Fibroblast of the aortic adventitia (primary cell): Measurements from ENCODE around the gene FRMPD4. TPM values are rescaled to one million over a fixed set of nuclear protein-coding genes. Genes with fewer than 3 reads are reported as not detected.

Source experiments
- DNase-seq: peaks from one replicate; pipeline ENCODE4 v3.0.0-alpha.2; 2010; ENCODE audit warnings: low read depth
- H3K4me3 ChIP-seq: 2 replicates; pipeline ENCODE4 v1.5.1; 2011; ENCODE audit warnings: low read depth, mild to moderate bottlenecking, control low read depth, low read length, moderate library complexity
- total RNA-seq: library from RNA; depleted of rRNA; stranded (reverse); fragments of >200 nt; gene quantifications from 2 replicates; pipeline ENCODE4 v1.2.3, GENCODE V29; 2012; ENCODE audit warnings: low replicate concordance
- TF ChIP-seq, protein P1 (sequence below): IDR thresholded peaks from 2 replicates; pipeline ENCODE4 v1.5.1; 2011; ENCODE audit warnings: mild to moderate bottlenecking, low read length, control low read depth, inconsistent platforms; ENCODE audit not compliant: insufficient read depth

The FRMPD4 gene
- total RNA-seq, 1 donor, result 5.0 TPM

DNA sequence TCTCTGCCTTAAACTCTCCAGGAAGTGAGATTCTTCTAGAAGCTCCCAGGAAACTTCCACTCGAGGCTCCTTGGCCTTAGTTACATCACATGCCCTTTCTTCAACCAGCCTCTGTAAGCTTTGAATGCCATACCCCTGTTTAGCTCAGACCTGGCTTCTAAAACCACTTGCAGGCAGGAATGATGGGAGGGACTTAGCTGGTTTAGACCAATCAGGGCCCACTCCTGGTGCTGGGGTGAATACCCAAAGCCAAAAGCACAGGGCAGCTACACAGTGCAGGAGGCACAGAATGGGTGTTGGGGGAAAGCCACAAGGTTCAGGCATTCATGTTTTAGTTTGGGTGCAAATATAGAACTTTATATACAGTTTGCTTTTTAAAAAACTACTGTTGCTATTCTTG lies 296.2 kb downstream of the FRMPD4 start:
- TF ChIP-seq, protein P1, sequence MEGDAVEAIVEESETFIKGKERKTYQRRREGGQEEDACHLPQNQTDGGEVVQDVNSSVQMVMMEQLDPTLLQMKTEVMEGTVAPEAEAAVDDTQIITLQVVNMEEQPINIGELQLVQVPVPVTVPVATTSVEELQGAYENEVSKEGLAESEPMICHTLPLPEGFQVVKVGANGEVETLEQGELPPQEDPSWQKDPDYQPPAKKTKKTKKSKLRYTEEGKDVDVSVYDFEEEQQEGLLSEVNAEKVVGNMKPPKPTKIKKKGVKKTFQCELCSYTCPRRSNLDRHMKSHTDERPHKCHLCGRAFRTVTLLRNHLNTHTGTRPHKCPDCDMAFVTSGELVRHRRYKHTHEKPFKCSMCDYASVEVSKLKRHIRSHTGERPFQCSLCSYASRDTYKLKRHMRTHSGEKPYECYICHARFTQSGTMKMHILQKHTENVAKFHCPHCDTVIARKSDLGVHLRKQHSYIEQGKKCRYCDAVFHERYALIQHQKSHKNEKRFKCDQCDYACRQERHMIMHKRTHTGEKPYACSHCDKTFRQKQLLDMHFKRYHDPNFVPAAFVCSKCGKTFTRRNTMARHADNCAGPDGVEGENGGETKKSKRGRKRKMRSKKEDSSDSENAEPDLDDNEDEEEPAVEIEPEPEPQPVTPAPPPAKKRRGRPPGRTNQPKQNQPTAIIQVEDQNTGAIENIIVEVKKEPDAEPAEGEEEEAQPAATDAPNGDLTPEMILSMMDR, result no peak
- no peak overlapping the region for H3K4me3 ChIP-seq
- DNase-seq, result no peak

DNA sequence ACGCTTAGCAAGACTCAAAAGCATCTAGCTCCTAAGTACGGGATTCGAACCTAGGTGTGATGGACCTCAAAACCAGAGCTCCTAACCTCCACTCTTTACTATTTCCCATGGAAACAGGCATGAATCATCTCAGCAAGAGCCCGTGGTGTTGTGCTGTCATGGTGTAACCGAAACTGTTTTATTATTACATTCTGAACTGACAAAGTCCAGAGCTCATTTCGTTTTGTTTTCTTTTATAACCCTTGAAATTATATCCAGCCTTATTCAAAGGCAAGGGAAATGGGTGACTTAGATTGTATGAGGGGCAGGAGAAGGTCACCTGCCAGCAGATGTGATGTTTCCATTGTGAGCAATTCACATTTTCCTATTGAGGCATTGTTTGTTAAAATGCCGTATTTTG lies 301.1 kb downstream of the FRMPD4 start:
- TF ChIP-seq, protein P1, result no peak
- DNase-seq, result peak; percentile 41
- H3K4me3 ChIP-seq, result no peak overlapping the region

DNA sequence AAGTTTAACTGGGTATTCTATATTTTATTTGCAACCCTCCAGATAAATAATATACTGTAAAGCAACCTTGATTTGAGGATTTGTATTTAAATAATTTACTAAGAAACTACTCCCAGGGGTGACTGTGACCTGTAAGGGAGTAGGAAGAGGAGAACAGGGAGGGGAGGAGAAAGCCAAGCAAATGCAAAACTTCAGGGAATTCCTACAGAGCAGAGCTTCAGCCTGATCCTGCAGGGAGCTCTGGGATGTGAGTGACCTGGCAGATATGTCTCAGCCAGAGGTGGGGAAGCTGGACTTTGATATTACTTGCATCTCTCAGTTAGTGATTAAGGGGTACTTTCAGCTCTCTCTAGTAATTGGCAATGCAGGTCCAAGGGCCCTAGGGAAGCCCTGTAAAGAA lies 302.0 kb downstream of the FRMPD4 start:
- H3K4me3 ChIP-seq, result no peak overlapping the region
- TF ChIP-seq, protein P1, result no peak
- DNase-seq, result no peak

DNA sequence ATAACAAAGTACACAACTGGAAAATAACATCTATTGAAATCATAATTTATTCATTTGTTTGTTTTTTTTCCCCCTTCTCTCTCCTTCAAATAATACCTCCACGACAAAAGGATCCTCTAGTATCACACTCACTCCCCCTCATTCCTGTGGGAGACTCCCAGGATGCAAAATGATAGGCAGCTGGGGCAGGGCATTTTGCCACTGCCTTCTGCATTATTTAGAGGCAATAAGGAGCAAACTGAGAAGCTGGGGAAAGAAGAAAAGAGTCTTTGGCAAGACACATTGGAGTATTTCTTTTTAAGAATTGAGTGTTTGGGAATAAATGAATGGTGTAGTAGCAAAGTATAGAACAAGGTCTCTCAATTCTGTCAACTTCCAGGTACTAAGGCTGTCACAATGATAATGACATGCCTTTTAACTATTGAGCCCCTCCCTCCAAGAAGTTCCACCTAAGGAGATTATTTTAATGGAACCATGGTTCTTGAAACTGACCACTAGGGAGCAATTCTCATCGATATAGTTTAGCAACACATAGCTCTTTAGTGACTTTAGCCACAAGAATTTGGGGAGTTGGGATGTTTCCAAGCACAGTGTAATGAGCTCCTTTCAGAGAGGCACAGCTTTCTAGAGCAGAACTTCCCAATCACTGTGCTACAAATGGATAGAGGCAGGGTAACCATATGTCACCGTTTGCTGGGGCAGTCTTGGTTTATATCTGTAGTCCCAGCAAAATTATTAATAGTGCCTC lies 303.3 kb downstream of the FRMPD4 start:
- DNase-seq, result peak; percentile 92

DNA sequence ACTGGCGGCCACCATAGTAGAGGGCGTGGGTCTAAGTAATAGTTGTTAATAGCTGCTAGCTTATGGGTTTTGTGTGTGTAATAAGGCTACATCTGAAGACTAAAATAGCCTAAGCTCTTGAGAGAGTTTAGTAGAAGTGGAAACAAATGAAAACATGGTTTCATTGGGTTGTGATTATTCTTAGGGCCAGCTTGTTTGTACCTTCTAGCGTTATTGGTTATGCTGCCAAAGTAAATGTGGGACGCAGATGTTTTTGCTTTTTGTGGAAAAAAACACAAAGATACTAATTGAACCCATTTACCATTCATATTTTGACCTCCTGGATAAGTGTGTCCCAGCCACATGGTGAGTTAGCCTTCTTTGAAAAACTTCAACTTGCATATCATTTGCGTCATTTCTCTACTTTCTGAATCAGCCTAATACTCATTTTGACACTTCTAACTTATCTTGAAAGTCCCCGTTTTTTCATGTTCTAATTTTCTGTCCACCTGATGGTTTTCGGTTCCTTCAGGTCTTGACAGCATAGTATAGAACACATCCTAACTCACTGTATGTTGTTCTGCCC lies 305.3 kb downstream of the FRMPD4 start:
- DNase-seq, result no peak
- no peak overlapping the region for H3K4me3 ChIP-seq
- TF ChIP-seq, protein P1, result no peak

More for the DNA sequence above, 303.3 kb downstream of the FRMPD4 start:
- H3K4me3 ChIP-seq, result no peak overlapping the region
- TF ChIP-seq, protein P1, result peak; percentile 41

DNA sequence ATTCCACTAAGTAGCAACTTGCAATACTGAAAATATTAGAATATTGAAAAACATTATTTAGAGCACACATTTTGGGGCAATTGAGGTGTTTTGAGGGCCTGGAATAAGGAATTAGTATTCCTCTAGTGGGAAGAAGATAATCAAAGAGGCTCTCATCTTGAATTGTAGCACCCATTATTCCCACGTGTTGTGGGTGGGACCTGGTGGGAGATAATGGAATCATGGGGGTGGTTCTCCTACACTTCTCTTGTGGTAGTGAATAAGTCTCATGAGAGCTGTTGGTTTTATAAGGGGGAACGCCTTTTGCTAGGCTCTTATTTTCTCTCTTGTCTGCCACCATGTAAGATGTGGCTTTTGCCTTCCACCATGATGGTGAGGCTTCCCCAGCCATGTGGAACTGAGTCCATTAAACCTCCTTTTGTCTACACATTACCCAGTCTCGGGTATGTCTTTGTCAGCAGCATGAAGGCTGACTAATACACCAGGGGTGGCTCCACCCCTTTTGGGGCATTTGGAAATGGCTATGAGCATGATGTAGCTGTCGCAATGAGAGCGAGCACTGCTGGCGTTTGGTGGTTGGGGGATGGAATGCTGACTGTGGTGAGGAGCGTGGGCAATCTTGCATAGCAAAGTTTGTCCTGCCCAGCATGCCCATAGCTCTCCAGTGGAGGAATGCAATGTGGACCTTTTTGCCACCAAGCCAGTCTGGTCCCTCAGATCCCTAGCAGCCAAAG lies 308.2 kb downstream of the FRMPD4 start:
- TF ChIP-seq, protein P1, result no peak
- no peak overlapping the region for H3K4me3 ChIP-seq
- peak; percentile 38 for DNase-seq
